PC-9 (cell line): ENCODE data around the gene PEPD. TPM values are rescaled to one million over a fixed set of nuclear protein-coding genes. Genes with fewer than 3 reads are reported as not detected.

ENCODE experiments used
- BruUV-seq: library from RNA; stranded (reverse); fragments of 400-500 nt; replicated peaks from 2 replicates; lab custom pipeline; 2021; lab: Mats Ljungman, UMichigan
- CTCF ChIA-PET: fragments of 300-600 bp; sonication (Branson Sonifier 250); formaldehyde crosslinking; loops from one replicate; lab custom pipeline; 2022; ENCODE audit warnings: antibody characterized with exemption; lab: Charles Lee
- POLR2A ChIA-PET: fragments of 300-600 bp; sonication (Branson Sonifier 250); formaldehyde crosslinking; loops from one replicate; lab custom pipeline; 2022; ENCODE audit warnings: antibody characterized with exemption; ENCODE audit not compliant: unreplicated experiment; lab: Charles Lee
- DNase-seq, 2 experiments: peaks; one replicate each; pipeline versions ENCODE4 v3.0.0 to v3.0.0-alpha.2; 2015 to 2022; ENCODE audit warnings: mixed read lengths in 1 of 2
- H2AFZ ChIP-seq: fragments of 200-600 bp; sonication (generic); 2 replicates; pipeline ENCODE4 v1.8.1; 2017; ENCODE audit warnings: antibody characterized with exemption
- H3F3A ChIP-seq: fragments of 200-600 bp; sonication (generic); 2 replicates; pipeline ENCODE4 v1.8.1; 2017; ENCODE audit warnings: antibody characterized with exemption, mild to moderate bottlenecking, low read depth; ENCODE audit not compliant: insufficient read depth
- H3K27ac ChIP-seq: fragments of 200-600 bp; sonication (generic); 2 replicates; pipeline ENCODE4 v1.6.1; 2016; ENCODE audit warnings: mixed run types
- H3K27me3 ChIP-seq: fragments of 200-600 bp; sonication (generic); 2 replicates; pipeline ENCODE4 v1.6.1; 2016; ENCODE audit warnings: low read depth, mixed run types; ENCODE audit not compliant: insufficient read depth
- H3K36me3 ChIP-seq: fragments of 200-600 bp; sonication (generic); 2 replicates; pipeline ENCODE4 v1.6.1; 2016; ENCODE audit warnings: low read depth, mixed run types
- H3K4me1 ChIP-seq: fragments of 200-600 bp; sonication (generic); replicated peaks from 2 replicates; pipeline ENCODE4 v1.6.1; 2016; ENCODE audit warnings: mixed run types; ENCODE audit not compliant: insufficient read depth
- H3K4me2 ChIP-seq: fragments of 200-600 bp; sonication (generic); 2 replicates; pipeline ENCODE4 v1.6.1; 2017; ENCODE audit warnings: mixed run types
- H3K4me3 ChIP-seq: fragments of 200-600 bp; sonication (generic); 2 replicates; pipeline ENCODE4 v1.6.1; 2016; ENCODE audit warnings: mixed run types
- H3K79me2 ChIP-seq: fragments of 200-600 bp; sonication (generic); 2 replicates; pipeline ENCODE4 v1.6.1; 2017; ENCODE audit warnings: low read depth, mixed run types
- H3K9me2 ChIP-seq: fragments of 200-600 bp; sonication (generic); 2 replicates; pipeline ENCODE4 v1.8.1; 2017; ENCODE audit warnings: mild to moderate bottlenecking; ENCODE audit not compliant: insufficient read depth
- H3K9me3 ChIP-seq: fragments of 200-600 bp; sonication (generic); 2 replicates; pipeline ENCODE4 v1.8.1; 2016; ENCODE audit warnings: low read depth; ENCODE audit not compliant: insufficient read depth
- H4K20me1 ChIP-seq: fragments of 200-600 bp; sonication (generic); 2 replicates; pipeline ENCODE4 v1.8.1; 2017; ENCODE audit not compliant: insufficient read depth
- EZH2 ChIP-seq: fragments of 200-600 bp; sonication (generic); IDR thresholded peaks from 2 replicates; pipeline ENCODE4 v1.8.0; 2017; ENCODE audit warnings: antibody characterized with exemption, low read depth
- intact Hi-C: fragments of 100-400 bp; cut with micrococcal nuclease; formaldehyde crosslinking; loops from one replicate; pipeline ENCODE4 v1.10.0; 2022; ENCODE audit not compliant: unreplicated experiment
- total RNA-seq: library from RNA; stranded (reverse); gene quantifications from 2 replicates; pipeline ENCODE4 v1.2.3, GENCODE V29; 2021
- TF ChIP-seq, protein P1 (sequence below): fragments of 200-600 bp; sonication (generic); conservative IDR thresholded peaks from 2 replicates; pipeline ENCODE4 v1.6.1; 2017; ENCODE audit warnings: mixed run types, antibody characterized with exemption, mild to moderate bottlenecking, moderate library complexity

The PEPD gene
- total RNA-seq, 1 experiment from 2014 or later = 71.0 TPM

DNA sequence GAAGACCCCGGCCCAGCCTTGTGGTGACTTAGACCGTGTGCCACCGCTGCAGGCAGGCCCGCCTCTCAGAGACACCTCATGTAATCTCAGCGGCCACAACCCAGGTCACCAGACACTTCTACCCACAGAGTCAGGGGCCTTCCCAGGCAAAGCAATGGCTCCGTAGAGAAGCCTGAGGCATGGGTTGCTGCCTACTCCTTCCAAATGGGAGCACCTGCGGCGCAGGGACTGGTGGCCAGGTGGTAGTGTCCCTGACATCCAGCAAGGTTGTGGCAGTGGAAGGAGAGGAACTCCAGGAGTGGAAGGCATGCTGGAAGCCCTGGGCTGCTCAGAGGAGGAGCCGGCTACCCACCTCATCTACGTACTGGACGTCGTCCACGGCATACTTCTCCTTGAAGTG is 21.0 kb downstream of the PEPD start:
- no TSS peak for BruUV-seq
- DNase-seq = no peak
- Histone ChIP-seq H3K4me3 (no peak overlapping the region), H3K4me2 (no peak overlapping the region), H3K79me2 (peaks cover under 1% of the 10 kb centered on the region; the same call in 1 of the 2 replicates), H3K27ac (no peak overlapping the region), H3F3A (no peaks in the 10 kb centered on the region), H3K36me3 (no peaks in the 10 kb centered on the region), H3K9me3 (no peaks in the 10 kb centered on the region), H2AFZ (no peak overlapping the region), H3K9me2 (no peaks in the 10 kb centered on the region), H3K27me3 (no peaks in the 10 kb centered on the region), H3K4me1 (peaks cover under 1% of the 10 kb centered on the region; the same call in 1 of the 2 replicates), H4K20me1 (no peaks in the 10 kb centered on the region)
- ChIA-PET CTCF (no interaction called here), POLR2A (no interaction called here)
- no peak for TF ChIP-seq EZH2
- TF ChIP-seq, protein P1, sequence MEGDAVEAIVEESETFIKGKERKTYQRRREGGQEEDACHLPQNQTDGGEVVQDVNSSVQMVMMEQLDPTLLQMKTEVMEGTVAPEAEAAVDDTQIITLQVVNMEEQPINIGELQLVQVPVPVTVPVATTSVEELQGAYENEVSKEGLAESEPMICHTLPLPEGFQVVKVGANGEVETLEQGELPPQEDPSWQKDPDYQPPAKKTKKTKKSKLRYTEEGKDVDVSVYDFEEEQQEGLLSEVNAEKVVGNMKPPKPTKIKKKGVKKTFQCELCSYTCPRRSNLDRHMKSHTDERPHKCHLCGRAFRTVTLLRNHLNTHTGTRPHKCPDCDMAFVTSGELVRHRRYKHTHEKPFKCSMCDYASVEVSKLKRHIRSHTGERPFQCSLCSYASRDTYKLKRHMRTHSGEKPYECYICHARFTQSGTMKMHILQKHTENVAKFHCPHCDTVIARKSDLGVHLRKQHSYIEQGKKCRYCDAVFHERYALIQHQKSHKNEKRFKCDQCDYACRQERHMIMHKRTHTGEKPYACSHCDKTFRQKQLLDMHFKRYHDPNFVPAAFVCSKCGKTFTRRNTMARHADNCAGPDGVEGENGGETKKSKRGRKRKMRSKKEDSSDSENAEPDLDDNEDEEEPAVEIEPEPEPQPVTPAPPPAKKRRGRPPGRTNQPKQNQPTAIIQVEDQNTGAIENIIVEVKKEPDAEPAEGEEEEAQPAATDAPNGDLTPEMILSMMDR = no peak
- intact Hi-C loops = no loop called here

DNA sequence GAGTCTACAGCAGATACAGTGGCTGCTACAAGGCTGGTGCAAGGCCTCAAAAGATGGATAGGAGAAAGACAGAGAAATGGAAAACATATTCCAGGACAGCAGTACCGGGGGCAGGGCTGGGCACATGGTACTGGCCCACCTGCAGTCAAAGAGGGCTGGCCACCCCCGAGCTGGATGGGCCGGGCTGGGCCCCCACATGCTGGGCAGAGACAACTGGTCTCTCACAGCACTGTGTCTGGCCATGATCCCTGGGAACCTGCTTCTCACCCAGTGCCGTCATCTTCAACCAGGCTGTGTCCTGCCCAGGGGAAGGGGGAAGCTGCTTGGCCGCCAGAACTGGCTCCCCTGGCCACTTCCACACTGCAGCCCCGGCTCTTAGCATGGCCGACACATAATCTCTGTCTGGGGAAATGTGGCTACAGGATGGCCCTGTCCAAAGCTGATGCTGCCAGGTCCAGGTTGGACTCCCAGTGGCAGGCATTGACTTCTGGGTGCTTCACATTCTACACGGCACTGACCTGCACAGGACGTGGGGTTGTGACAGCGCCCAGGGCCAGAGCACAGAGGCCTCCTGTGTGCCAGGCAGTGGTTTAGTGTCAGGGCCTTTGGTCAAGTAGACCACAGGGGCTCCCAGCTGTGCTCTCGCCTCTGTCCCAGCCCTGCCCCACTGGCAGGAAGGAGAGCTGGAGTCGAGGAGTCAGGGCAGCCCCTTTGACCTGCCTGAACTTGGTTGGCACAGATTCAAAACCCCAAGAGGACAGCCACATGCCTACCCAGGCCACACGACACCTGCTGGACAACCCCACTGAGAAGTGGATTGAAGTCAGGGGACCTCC is 21.7 kb downstream of the PEPD start:
- Histone ChIP-seq H3K4me3 (no peak overlapping the region), H3K9me3 (no peaks in the 10 kb centered on the region), H3K36me3 (no peaks in the 10 kb centered on the region), H3K79me2 (no peaks in the 10 kb centered on the region), H3K27ac (no peak overlapping the region), H3K4me1 (no peaks in the 10 kb centered on the region), H2AFZ (no peak overlapping the region), H3K9me2 (no peaks in the 10 kb centered on the region), H3F3A (no peaks in the 10 kb centered on the region), H4K20me1 (no peaks in the 10 kb centered on the region), H3K27me3 (no peaks in the 10 kb centered on the region), H3K4me2 (no peak overlapping the region)
- TF ChIP-seq, protein P1 = no peak
- no peak for TF ChIP-seq EZH2
- no peak for DNase-seq
- intact Hi-C loops = no loop called here
- BruUV-seq = no TSS peak
- ChIA-PET POLR2A (no interaction called here), CTCF (no interaction called here)

DNA sequence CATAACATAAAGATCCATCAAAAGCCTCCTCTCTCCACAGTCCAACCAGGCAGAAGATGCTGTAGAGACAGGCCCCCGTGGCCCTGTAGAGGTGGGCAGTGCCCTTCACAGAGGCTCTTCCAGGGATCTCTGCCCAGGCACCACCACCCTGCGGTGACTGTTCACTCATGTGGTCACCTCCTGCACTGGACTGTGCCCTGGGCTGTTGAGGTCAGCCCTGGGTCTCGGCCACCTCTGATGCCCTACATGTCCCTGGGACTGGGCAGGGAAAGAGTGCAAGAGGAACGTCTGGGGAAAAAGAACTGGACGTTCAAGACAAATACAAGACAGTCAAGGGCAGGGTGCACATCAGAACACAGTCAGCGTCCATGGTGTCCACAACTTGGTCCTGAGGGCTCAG is 22.3 kb downstream of the PEPD start:
- Histone ChIP-seq H3K36me3 (no peaks in the 10 kb centered on the region), H3K9me2 (no peaks in the 10 kb centered on the region), H3K79me2 (no peaks in the 10 kb centered on the region), H3F3A (no peaks in the 10 kb centered on the region), H3K27me3 (no peaks in the 10 kb centered on the region), H2AFZ (no peak overlapping the region), H3K27ac (no peak overlapping the region), H3K4me1 (no peaks in the 10 kb centered on the region), H3K4me2 (no peak overlapping the region), H3K4me3 (no peak overlapping the region), H3K9me3 (no peaks in the 10 kb centered on the region), H4K20me1 (no peaks in the 10 kb centered on the region)
- ChIA-PET CTCF (no interaction called here), POLR2A (no interaction called here)
- TF ChIP-seq, protein P1 = no peak
- TF ChIP-seq EZH2 = no peak
- DNase-seq = no peak
- no TSS peak for BruUV-seq
- intact Hi-C loops = no loop called here
